ENCODE data around the gene ENTPD2.

The ENTPD2 gene

DNA sequence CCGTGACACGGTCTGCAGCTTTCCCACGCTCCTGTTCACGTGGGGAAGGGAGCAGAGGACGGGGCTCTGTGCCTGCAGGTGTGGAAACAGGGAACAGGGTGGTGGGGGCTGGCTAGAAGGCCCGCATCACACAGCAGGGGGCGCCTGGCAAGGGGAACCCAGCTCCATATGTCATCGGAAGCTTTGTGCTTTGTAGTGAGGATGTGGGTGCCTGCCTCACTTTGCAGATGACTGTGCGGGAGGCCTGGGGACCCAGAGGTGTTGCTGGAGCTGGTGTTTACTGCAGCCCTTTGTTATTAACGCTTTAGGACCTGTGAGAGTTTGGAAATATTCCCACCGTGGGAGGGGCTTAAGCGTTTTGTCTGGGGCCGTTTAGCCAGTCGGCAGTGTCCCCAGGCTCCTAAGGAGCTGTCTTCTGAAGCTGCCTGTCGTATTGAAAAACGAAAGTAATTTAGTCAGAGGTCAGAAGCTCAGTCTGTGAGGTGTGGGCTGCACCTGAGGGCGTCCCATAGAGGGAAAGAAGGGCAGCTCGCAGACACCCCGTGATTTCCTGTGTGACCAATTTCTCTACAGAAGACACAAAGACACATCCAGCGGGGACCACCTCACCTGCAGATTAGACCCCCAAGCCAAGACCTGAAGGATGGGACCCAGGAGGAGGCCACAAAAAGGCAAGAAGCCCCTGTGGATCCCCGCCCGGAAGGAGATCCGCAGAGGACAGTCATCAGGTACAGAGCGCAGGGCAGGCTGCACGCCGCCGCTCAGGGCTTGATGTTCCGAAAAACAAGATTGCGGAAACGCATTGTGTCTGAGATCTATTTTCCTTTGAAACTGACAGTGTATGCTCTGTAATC lies 42.0 kb upstream of the ENTPD2 start:
- ChIA-PET CTCF (interaction anchor here (0.5 to 1.2 kb wide), 4 partner anchors 45 to 176 kb away, joined by 3 to 6 read pairs (median 4); no protein-coding TSS in a partner anchor), POLR2A (ENCODE audit: low non-redundant PET) (interaction anchor here (2.0 kb wide), 1 partner anchor 9 kb away, joined by 8 read pairs; the partner anchor contains the start of gene MAN1B1)
- TF ChIP-seq, protein P1, sequence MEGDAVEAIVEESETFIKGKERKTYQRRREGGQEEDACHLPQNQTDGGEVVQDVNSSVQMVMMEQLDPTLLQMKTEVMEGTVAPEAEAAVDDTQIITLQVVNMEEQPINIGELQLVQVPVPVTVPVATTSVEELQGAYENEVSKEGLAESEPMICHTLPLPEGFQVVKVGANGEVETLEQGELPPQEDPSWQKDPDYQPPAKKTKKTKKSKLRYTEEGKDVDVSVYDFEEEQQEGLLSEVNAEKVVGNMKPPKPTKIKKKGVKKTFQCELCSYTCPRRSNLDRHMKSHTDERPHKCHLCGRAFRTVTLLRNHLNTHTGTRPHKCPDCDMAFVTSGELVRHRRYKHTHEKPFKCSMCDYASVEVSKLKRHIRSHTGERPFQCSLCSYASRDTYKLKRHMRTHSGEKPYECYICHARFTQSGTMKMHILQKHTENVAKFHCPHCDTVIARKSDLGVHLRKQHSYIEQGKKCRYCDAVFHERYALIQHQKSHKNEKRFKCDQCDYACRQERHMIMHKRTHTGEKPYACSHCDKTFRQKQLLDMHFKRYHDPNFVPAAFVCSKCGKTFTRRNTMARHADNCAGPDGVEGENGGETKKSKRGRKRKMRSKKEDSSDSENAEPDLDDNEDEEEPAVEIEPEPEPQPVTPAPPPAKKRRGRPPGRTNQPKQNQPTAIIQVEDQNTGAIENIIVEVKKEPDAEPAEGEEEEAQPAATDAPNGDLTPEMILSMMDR (conservative IDR thresholded peaks at IDR 0.05; ENCODE audit: low read depth), result no peak; the same call in 1 of the 2 replicates
- no peak for DNase-seq (ENCODE audit: low spot score)
- H3K27ac ChIP-seq, result 0 out of 2 replicates have a peak overlapping the region, but pooled peaks have one; percentile 1

- peak overlapping the region; percentile 34 for H3K27ac ChIP-seq
- TF ChIP-seq, protein P1 (conservative IDR thresholded peaks at IDR 0.05; ENCODE audit: low read depth), result no peak
- POLR2A ChIA-PET (ENCODE audit: low non-redundant PET), result interaction anchor here (0.5 kb wide), 1 partner anchor 180 kb away, joined by 3 read pairs; no protein-coding TSS in a partner anchor
These were observed 35.5 kb upstream of the ENTPD2 start for GRCh38 chr9:137089232-137089947.

DNA sequence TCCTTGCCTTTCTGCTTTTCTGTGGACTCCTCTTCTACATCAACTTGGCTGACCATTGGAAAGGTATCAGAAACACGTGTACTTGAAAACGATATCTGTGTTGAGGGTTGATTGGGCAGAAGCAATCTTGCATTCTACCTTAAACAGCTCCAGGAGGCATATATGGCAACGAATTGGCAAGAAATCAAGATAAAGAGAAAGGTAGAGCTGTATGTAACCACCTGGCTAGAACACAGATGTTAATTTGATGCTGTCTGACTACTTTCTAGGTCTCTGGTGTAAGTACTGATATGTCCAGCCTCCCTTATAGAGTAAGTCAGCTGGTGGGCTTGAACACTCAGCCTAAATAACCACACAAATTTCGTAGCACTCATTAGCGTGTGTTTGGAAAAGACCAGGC lies 34.3 kb upstream of the ENTPD2 start:
- ChIA-PET CTCF (interaction anchor here (0.6 to 3.2 kb wide), 4 partner anchors 20 to 59 kb away, joined by 3 to 12 read pairs (median 5); no protein-coding TSS in a partner anchor), POLR2A (ENCODE audit: low non-redundant PET) (interaction anchor here (0.7 kb wide), 1 partner anchor 17 kb away, joined by 3 read pairs; no protein-coding TSS in a partner anchor)
- TF ChIP-seq, protein P1 (conservative IDR thresholded peaks at IDR 0.05; ENCODE audit: low read depth), result no peak
- DNase-seq (ENCODE audit: low spot score), result no peak
- no peak overlapping the region for H3K27ac ChIP-seq

More at GRCh38 chr9:137089232-137089947, 35.5 kb upstream of the ENTPD2 start:
- no peak for DNase-seq (ENCODE audit: low spot score)
- CTCF ChIA-PET, result interaction anchor here (0.7 to 3.2 kb wide), 4 partner anchors 18 to 55 kb away, joined by 3 to 12 read pairs (median 4); no protein-coding TSS in a partner anchor

- TF ChIP-seq, protein P1 (conservative IDR thresholded peaks at IDR 0.05; ENCODE audit: low read depth), result no peak
- CTCF ChIA-PET, result interaction anchor here (0.6 to 3.2 kb wide), 4 partner anchors 10 to 41 kb away, joined by 3 to 12 read pairs (median 4); no protein-coding TSS in a partner anchor
- DNase-seq (ENCODE audit: low spot score), result no peak
- H3K27ac ChIP-seq, result peak overlapping the region; percentile 97
- POLR2A ChIA-PET (ENCODE audit: low non-redundant PET), result interaction anchor here (0.5 to 1.7 kb wide), 6 partner anchors 9 to 139 kb away, joined by 3 to 15 read pairs (median 4); partner anchors contain the start of genes ANAPC2, RNF224, SAPCD2 and SSNA1
These were observed 33.6 kb upstream of the ENTPD2 start for GRCh38 chr9:137087409-137087925.

DNA sequence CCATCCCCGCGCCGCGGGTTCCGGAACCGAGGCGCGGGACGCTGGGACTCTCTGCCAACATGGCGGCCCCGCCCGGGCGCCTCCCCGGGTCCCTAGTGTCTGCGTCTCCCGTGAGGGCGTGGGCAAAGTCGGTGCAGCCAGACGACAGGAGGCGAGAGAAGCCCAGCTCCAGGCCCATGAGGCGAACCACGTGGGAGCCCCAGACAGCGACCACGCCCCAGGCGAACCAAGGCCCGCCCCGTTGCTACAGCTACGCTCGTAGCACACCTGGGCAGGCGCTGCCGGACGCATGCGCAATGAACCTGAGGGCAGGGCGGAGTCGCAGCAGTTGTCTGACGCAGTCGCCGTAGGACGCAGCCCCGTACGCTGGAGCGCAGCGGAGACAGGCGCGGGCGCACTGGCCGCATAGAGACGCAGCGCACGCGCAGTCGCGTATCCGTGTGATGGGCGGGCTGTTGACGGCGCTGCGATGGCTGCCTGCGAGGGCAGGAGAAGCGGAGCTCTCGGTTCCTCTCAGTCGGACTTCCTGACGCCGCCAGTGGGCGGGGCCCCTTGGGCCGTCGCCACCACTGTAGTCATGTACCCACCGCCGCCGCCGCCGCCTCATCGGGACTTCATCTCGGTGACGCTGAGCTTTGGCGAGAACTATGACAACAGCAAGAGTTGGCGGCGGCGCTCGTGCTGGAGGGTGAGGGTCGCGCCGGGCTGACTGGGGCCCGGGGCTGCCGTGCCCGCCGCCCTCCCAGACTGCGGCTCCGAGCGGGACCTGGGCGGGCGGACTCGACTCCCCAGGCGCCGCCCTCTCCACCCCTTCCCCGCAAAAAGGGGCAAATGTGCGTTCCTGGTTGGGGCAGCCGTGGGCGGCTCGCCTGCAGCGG lies 32.9 kb upstream of the ENTPD2 start, which contains the start of gene MAN1B1:
Gene MAN1B1 (plus strand): TSS at position 455 of the 878 bp plus-strand sequence. CDS start 15 bp downstream, at position 470.
- POLR2A ChIA-PET (ENCODE audit: low non-redundant PET), result interaction anchor here (0.6 to 1.7 kb wide), 8 partner anchors 10 to 154 kb away, joined by 3 to 15 read pairs (median 4); partner anchors contain the start of genes ANAPC2, RNF224, SAPCD2 and SSNA1
- H3K27ac ChIP-seq, result peak within 1 kb of the TSS; percentile 97
- DNase-seq (ENCODE audit: low spot score), result peak; percentile 100
- CTCF ChIA-PET, result interaction anchor here (0.5 to 2.1 kb wide), 7 partner anchors 11 to 48 kb away, joined by 3 to 12 read pairs (median 3); partner anchors contain the start of gene NPDC1
- TF ChIP-seq, protein P1 (conservative IDR thresholded peaks at IDR 0.05; ENCODE audit: low read depth), result no peak
